HFFc6 (cell line): ENCODE measurements around the gene TAF3. TPM values are rescaled to one million over a fixed set of nuclear protein-coding genes. Genes with fewer than 3 reads are reported as not detected.

Experiments used
- DNase-seq: peaks from one replicate; pipeline ENCODE4 v3.0.0-alpha.2; 2018
- H3K27ac Mint-ChIP-seq: 2 replicates; pipeline ENCODE4 v1.8.0; 2020; ENCODE audit warnings: mild to moderate bottlenecking, mixed read lengths
- H3K27me3 Mint-ChIP-seq: 2 replicates; pipeline ENCODE4 v1.8.0; 2021; ENCODE audit warnings: mild to moderate bottlenecking, moderate library complexity, mixed read lengths; ENCODE audit not compliant: insufficient read depth
- H3K36me3 Mint-ChIP-seq: 2 replicates; pipeline ENCODE4 v1.8.0; 2021; ENCODE audit warnings: low read depth, mixed read lengths
- H3K4me1 Mint-ChIP-seq: 2 replicates; pipeline ENCODE4 v1.8.0; 2020; ENCODE audit warnings: low read depth, mixed read lengths
- H3K4me3 Mint-ChIP-seq: 2 replicates; pipeline ENCODE4 v1.8.0; 2020; ENCODE audit warnings: mild to moderate bottlenecking, moderate library complexity, mixed read lengths
- H3K9me3 Mint-ChIP-seq: 2 replicates; pipeline ENCODE4 v1.8.0; 2020; ENCODE audit warnings: mild to moderate bottlenecking, mixed read lengths
- CTCF ChIP-seq: fragments of 200-600 bp; sonication (generic); IDR thresholded peaks from 2 replicates; pipeline ENCODE4 v1.5.0; 2021; ENCODE audit warnings: antibody characterized with exemption, mild to moderate bottlenecking
- total RNA-seq, 6 experiments: library from RNA; stranded (reverse); fragmentation: NEBNext Ultra II Directional; extraction: Animal tissue kit (Norgen Biotek cat#: 25700); gene quantifications; 2 replicates in 1 of 6; 3 replicates in 5 of 6; pipeline ENCODE4 v1.2.3, GENCODE V29; 2021

Gene TAF3
- total RNA-seq, 6 experiments from 2014 or later, result 8.1 to 11.3 (median 9.7) TPM

- H3K27ac Mint-ChIP-seq, result no peak overlapping the region
- H3K9me3 Mint-ChIP-seq, result no peaks in the 10 kb centered on the region; the same call in 1 of the 2 replicates
- H3K4me1 Mint-ChIP-seq, result peaks cover 26% of the 10 kb centered on the region
- peaks cover 47% of the 10 kb centered on the region for H3K27me3 Mint-ChIP-seq
- DNase-seq, result no peak
- TF ChIP-seq CTCF, result no peak
- H3K36me3 Mint-ChIP-seq, result 0 out of 2 replicates have a peak, but pooled peaks cover 4% of the 10 kb centered on the region
- H3K4me3 Mint-ChIP-seq, result peak overlapping the region; percentile 60
These were observed 234.1 kb downstream of the TAF3 start for GRCh38 chr10:8052341-8052955.

- H3K4me3 Mint-ChIP-seq, result peak overlapping the region; percentile 57
- no peak for DNase-seq
- H3K4me1 Mint-ChIP-seq, result peaks cover 26% of the 10 kb centered on the region
- H3K27ac Mint-ChIP-seq, result no peak overlapping the region
- TF ChIP-seq CTCF, result no peak; the same call in 1 of the 2 replicates
- H3K27me3 Mint-ChIP-seq, result peaks cover 47% of the 10 kb centered on the region
- 0 out of 2 replicates have a peak, but pooled peaks cover 4% of the 10 kb centered on the region for H3K36me3 Mint-ChIP-seq
- no peaks in the 10 kb centered on the region; the same call in 1 of the 2 replicates for H3K9me3 Mint-ChIP-seq
These were observed 234.7 kb downstream of the TAF3 start for GRCh38 chr10:8052956-8053445.

- peak overlapping the region; percentile 84 for H3K4me3 Mint-ChIP-seq
- peak; percentile 64 for DNase-seq
- H3K36me3 Mint-ChIP-seq, result 0 out of 2 replicates have a peak, but pooled peaks cover 4% of the 10 kb centered on the region
- H3K27ac Mint-ChIP-seq, result no peak overlapping the region
- peak; percentile 81; the same call in 1 of the 2 replicates for TF ChIP-seq CTCF
- peaks cover 49% of the 10 kb centered on the region for H3K27me3 Mint-ChIP-seq
- peaks cover 26% of the 10 kb centered on the region for H3K4me1 Mint-ChIP-seq
- no peaks in the 10 kb centered on the region; the same call in 1 of the 2 replicates for H3K9me3 Mint-ChIP-seq
These were observed 235.3 kb downstream of the TAF3 start for GRCh38 chr10:8053446-8054243.

GRCh38 chr10:8054244-8054493 lies 235.9 kb downstream of the TAF3 start:
- Mint-ChIP-seq H3K4me1 (peaks cover 27% of the 10 kb centered on the region), H3K27ac (no peak overlapping the region), H3K9me3 (no peaks in the 10 kb centered on the region; the same call in 1 of the 2 replicates), H3K27me3 (peaks cover 50% of the 10 kb centered on the region), H3K4me3 (peak overlapping the region; percentile 84), H3K36me3 (0 out of 2 replicates have a peak, but pooled peaks cover 4% of the 10 kb centered on the region)
- TF ChIP-seq CTCF, result no peak
- DNase-seq, result no peak

- peaks cover 54% of the 10 kb centered on the region for H3K27me3 Mint-ChIP-seq
- H3K4me3 Mint-ChIP-seq, result peak within 1 kb of the TSS; percentile 84
- no peak for TF ChIP-seq CTCF
- no peak within 1 kb of the TSS for H3K27ac Mint-ChIP-seq
- peak; percentile 21 for DNase-seq
- peaks cover 33% of the 10 kb centered on the region for H3K4me1 Mint-ChIP-seq
- H3K9me3 Mint-ChIP-seq, result no peaks in the 10 kb centered on the region; the same call in 1 of the 2 replicates
- H3K36me3 Mint-ChIP-seq, result 0 out of 2 replicates have a peak, but pooled peaks cover 4% of the 10 kb centered on the region
These were observed 236.4 kb downstream of the TAF3 start, which contains the start of gene GATA3 for GRCh38 chr10:8054494-8055407. GATA3 (plus strand) TSS chr10:8054688; CDS start chr10:8055656, 968 bp downstream.
